H1 (cell line): ENCODE data around the gene ADGRG1. TPM values are rescaled to one million over a fixed set of nuclear protein-coding genes. Genes with fewer than 3 reads are reported as not detected.

Experiments
- CTCF ChIA-PET: fragments of 300-600 bp; sonication (Branson Sonifier 250); formaldehyde crosslinking; loops from one replicate; lab custom pipeline; 2021; ENCODE audit not compliant: partially characterized antibody; lab: Charles Lee
- POLR2A ChIA-PET: fragments of 300-600 bp; sonication (Branson Sonifier 250); formaldehyde crosslinking; loops from one replicate; lab custom pipeline; 2021; ENCODE audit warnings: inconsistent platforms; ENCODE audit not compliant: partially characterized antibody; lab: Charles Lee
- DNase-seq, 2 experiments: peaks; one replicate each; pipeline versions ENCODE4 v3.0.0 to v3.0.0-alpha.2; 2010 to 2022; ENCODE audit warnings: low spot score in 2 of 2, low read depth in 1 of 2, mixed read lengths in 1 of 2
- FAIRE-seq: peaks from 2 replicates; lab custom pipeline; 2011; peaks lifted over from hg19 to GRCh38; lab: Jason Lieb, UNC
- H2AFZ ChIP-seq: 2 replicates; pipeline ENCODE4 v1.8.1; 2012; ENCODE audit warnings: low read length, inconsistent platforms
- H2AK5ac ChIP-seq: 2 replicates; pipeline ENCODE4 v1.6.1; 2013; ENCODE audit warnings: low read depth, low read length
- H2BK120ac ChIP-seq: replicated peaks from 2 replicates; pipeline ENCODE3; 2013; ENCODE audit warnings: low read depth, low read length, inconsistent platforms
- H2BK12ac ChIP-seq: 2 replicates; pipeline ENCODE4 v1.6.1; 2013; ENCODE audit warnings: low read depth, low read length
- H2BK15ac ChIP-seq: 2 replicates; pipeline ENCODE4 v1.6.1; 2013; ENCODE audit warnings: low read length
- H2BK20ac ChIP-seq: 2 replicates; pipeline ENCODE4 v1.6.1; 2013; ENCODE audit warnings: low read length
- H2BK5ac ChIP-seq: 2 replicates; pipeline ENCODE4 v1.6.1; 2013; ENCODE audit warnings: low read depth, low read length
- H3K14ac ChIP-seq: 2 replicates; pipeline ENCODE4 v1.6.1; 2013; ENCODE audit warnings: inconsistent platforms; ENCODE audit not compliant: insufficient read length
- H3K18ac ChIP-seq: 2 replicates; pipeline ENCODE4 v1.6.1; 2013; ENCODE audit warnings: low read length; ENCODE audit errors: extremely low read depth
- H3K23ac ChIP-seq: 2 replicates; pipeline ENCODE4 v1.6.1; 2013; ENCODE audit warnings: inconsistent platforms; ENCODE audit not compliant: insufficient read length
- H3K23me2 ChIP-seq: 2 replicates; pipeline ENCODE4 v1.6.1; 2013; ENCODE audit warnings: low read depth, low read length
- H3K27ac ChIP-seq: 2 replicates; pipeline ENCODE4 v1.6.1; 2011; ENCODE audit warnings: low read depth, low read length, inconsistent platforms
- H3K27me3 ChIP-seq, 4 experiments: replicated peaks in 1 of 4; 1 replicate in 1 of 4; 2 replicates in 3 of 4; pipeline versions ENCODE4 v1.6.1 to v1.8.1; 2011 to 2013; ENCODE audit warnings: low read length in 3 of 4, mild to moderate bottlenecking in 3 of 4, inconsistent platforms in 2 of 4, mixed read lengths in 2 of 4, moderate library complexity in 1 of 4; ENCODE audit not compliant: control insufficient read depth in 3 of 4, insufficient read depth in 3 of 4; ENCODE audit errors: extremely low read depth in 1 of 4
- H3K36me3 ChIP-seq, 4 experiments: 2 replicates each; pipeline versions ENCODE4 v1.6.1 to v1.8.1; 2011 to 2013; ENCODE audit warnings: mild to moderate bottlenecking in 4 of 4, low read length in 3 of 4, moderate library complexity in 2 of 4, control low read depth in 1 of 4, inconsistent platforms in 1 of 4; ENCODE audit not compliant: insufficient read depth in 4 of 4, control insufficient read depth in 2 of 4
- H3K4ac ChIP-seq: replicated peaks from 2 replicates; pipeline ENCODE3; 2013; ENCODE audit warnings: low read length, low read depth, mixed read lengths, inconsistent platforms; ENCODE audit not compliant: insufficient read length
- H3K4me1 ChIP-seq, 4 experiments: replicated peaks in 1 of 4; 1 replicate in 1 of 4; 2 replicates in 3 of 4; pipeline versions ENCODE4 v1.6.1 to v1.8.1; 2011 to 2013; ENCODE audit warnings: low read length in 3 of 4, inconsistent platforms in 2 of 4, mixed read lengths in 1 of 4; ENCODE audit not compliant: insufficient read depth in 4 of 4, control insufficient read depth in 3 of 4
- H3K4me2 ChIP-seq, 2 experiments: 2 replicates each; pipeline versions ENCODE4 v1.6.1 to v1.8.1; 2011 to 2013; ENCODE audit warnings: low read depth in 2 of 2, low read length in 2 of 2, control low read depth in 1 of 2, inconsistent platforms in 1 of 2, mild to moderate bottlenecking in 1 of 2; ENCODE audit not compliant: insufficient read depth in 1 of 2
- H3K4me3 ChIP-seq, 4 experiments: fragments of 200-600, 300-600 bp in 1 of 4; sonication (generic), shearing (Covaris generic), sonication (Bioruptor Twin) in 1 of 4; 2 replicates each; pipeline versions ENCODE4 v1.5.1 to v1.8.1; 2011 to 2016; ENCODE audit warnings: low read length in 4 of 4, low read depth in 3 of 4, control low read depth in 2 of 4, inconsistent platforms in 2 of 4, mild to moderate bottlenecking in 2 of 4, mixed read lengths in 1 of 4, moderate library complexity in 1 of 4; ENCODE audit not compliant: insufficient read depth in 2 of 4; ENCODE audit errors: extremely low read depth in 1 of 4
- H3K56ac ChIP-seq: replicated peaks from 2 replicates; pipeline ENCODE3; 2013; ENCODE audit warnings: low read depth, mild to moderate bottlenecking, mixed read lengths, low read length, inconsistent platforms; ENCODE audit not compliant: insufficient read length
- H3K79me1 ChIP-seq: 2 replicates; pipeline ENCODE4 v1.6.1; 2013; ENCODE audit warnings: low read depth, low read length, control low read depth
- H3K79me2 ChIP-seq, 2 experiments: 2 replicates each; pipeline versions ENCODE4 v1.6.1 to v1.8.1; 2012 to 2013; ENCODE audit warnings: low read length in 2 of 2, mild to moderate bottlenecking in 2 of 2, inconsistent platforms in 1 of 2; ENCODE audit not compliant: insufficient read depth in 2 of 2, control insufficient read depth in 1 of 2
- H3K9ac ChIP-seq, 4 experiments: replicated peaks in 1 of 4; 1 replicate in 1 of 4; 2 replicates in 3 of 4; pipeline versions ENCODE4 v1.6.1 to v1.8.1; 2011 to 2013; ENCODE audit warnings: low read depth in 3 of 4, low read length in 3 of 4, control low read depth in 2 of 4, mild to moderate bottlenecking in 2 of 4, moderate library complexity in 2 of 4, inconsistent platforms in 1 of 4; ENCODE audit errors: extremely low read depth in 1 of 4
- H3K9me3 ChIP-seq, 2 experiments: 2 replicates each; pipeline versions ENCODE4 v1.6.1 to v1.8.1; 2012 to 2013; ENCODE audit warnings: mild to moderate bottlenecking in 2 of 2, moderate library complexity in 2 of 2, control low read depth in 1 of 2, inconsistent platforms in 1 of 2, low read depth in 1 of 2, low read length in 1 of 2, mixed read lengths in 1 of 2; ENCODE audit not compliant: insufficient read depth in 2 of 2
- H4K20me1 ChIP-seq, 2 experiments: replicated peaks in 1 of 2; 2 replicates each; pipeline versions ENCODE3 to v1.8.1; 2011 to 2013; ENCODE audit warnings: inconsistent platforms in 2 of 2, low read length in 2 of 2, mild to moderate bottlenecking in 1 of 2; ENCODE audit not compliant: insufficient read depth in 2 of 2, control insufficient read depth in 1 of 2
- H4K5ac ChIP-seq: 2 replicates; pipeline ENCODE4 v1.6.1; 2013; ENCODE audit warnings: low read length, low read depth, mixed read lengths, inconsistent platforms; ENCODE audit not compliant: insufficient read length
- H4K8ac ChIP-seq: 2 replicates; pipeline ENCODE4 v1.8.0; 2013; ENCODE audit warnings: mild to moderate bottlenecking, moderate library complexity, low read length, inconsistent platforms; ENCODE audit not compliant: insufficient read depth; ENCODE audit errors: extremely low read depth
- H4K91ac ChIP-seq: replicated peaks from 2 replicates; pipeline ENCODE3; 2013; ENCODE audit warnings: low read length, mixed read lengths, inconsistent platforms; ENCODE audit not compliant: insufficient read length
- ATF2 ChIP-seq: IDR thresholded peaks from 2 replicates; pipeline ENCODE4 v1.6.1; 2012; ENCODE audit warnings: low read length, inconsistent platforms
- EP300 ChIP-seq, 2 experiments: IDR thresholded peaks; 1 replicate in 1 of 2; 2 replicates in 1 of 2; pipeline ENCODE4 v1.6.1; 2011 to 2012; ENCODE audit warnings: low read depth in 2 of 2, low read length in 2 of 2, mild to moderate bottlenecking in 2 of 2, borderline replicate concordance in 1 of 2, inconsistent platforms in 1 of 2, moderate library complexity in 1 of 2
- FOSL1 ChIP-seq: IDR thresholded peaks from 2 replicates; pipeline ENCODE4 v1.6.1; 2011; ENCODE audit warnings: mild to moderate bottlenecking, low read depth, low read length, moderate library complexity; ENCODE audit not compliant: insufficient read depth
- MAX ChIP-seq: IDR thresholded peaks from 2 replicates; pipeline ENCODE4 v1.6.1; 2012; ENCODE audit warnings: inconsistent platforms
- TEAD4 ChIP-seq: IDR thresholded peaks from 2 replicates; pipeline ENCODE4 v1.6.1; 2012; ENCODE audit warnings: low read depth, low read length, inconsistent platforms, mixed read lengths
- WGBS, 2 experiments: shearing (Covaris generic) in 1 of 2; methylation state at CpG; one replicate each; pipeline versions ENCODE4 v1.1.6 to v1.1.7; 2013 to 2015; ENCODE audit warnings: low lambda C conversion rate in 2 of 2, mixed read lengths in 2 of 2, inconsistent platforms in 1 of 2, low coverage in 1 of 2, missing lambda C conversion rate in 1 of 2; ENCODE audit not compliant: insufficient replicate concordance in 2 of 2, insufficient coverage in 1 of 2, insufficient read length in 1 of 2; ENCODE audit errors: extremely low coverage in 1 of 2, missing lambda C conversion rate in 1 of 2; 5-methylcytosine and 5-hydroxymethylcytosine counted together
- polyA plus RNA-seq, 7 experiments: library from polyadenylated mRNA; depleted of rRNA in 3 of 7; stranded (reverse) in 5 of 7; unstranded in 2 of 7; fragments of >200 nt in 5 of 7; fragments of 200-250 nt in 2 of 7; gene quantifications; 1 replicate in 5 of 7; 2 replicates in 1 of 7; 4 replicates in 1 of 7; pipeline versions ENCODE4 v1.2.1 to v1.2.3, GENCODE V29; 2011 to 2013; ENCODE audit warnings: missing spikeins in 2 of 7, mixed read lengths in 2 of 7
- total RNA-seq: library from RNA; stranded (reverse); fragmentation: NEBNext Ultra II Directional; extraction: Animal tissue kit (Norgen Biotek cat#: 25700); gene quantifications from 2 replicates; pipeline ENCODE4 v1.2.1, GENCODE V29; 2021

Gene ADGRG1
- total and polyA plus RNA-seq, 2 of the 8 experiments (the other 6 are each of a cell fraction or from before 2014, with no cell fraction given) = 1.3 to 2.6 TPM

- DNase-seq (no peak), FAIRE-seq (no peak)
- Histone ChIP-seq H4K8ac (no peak overlapping the region), H4K20me1 (peaks cover 0 to 12% of the 10 kb centered on the region in 2 experiments), H3K36me3 (no peaks in the 10 kb centered on the region; a peak in 1 of 8 replicates), H3K4me1 (peaks cover 0 to 3% (median 1%) of the 10 kb centered on the region in 4 experiments; a peak in 4 of 7 replicates), H3K56ac (no peak overlapping the region), H3K9me3 (no peaks in the 10 kb centered on the region; a peak in 2 of 4 replicates), H2AK5ac (no peak overlapping the region), H3K4me3 (no peak overlapping the region), H2BK120ac (no peak overlapping the region), H4K5ac (no peak overlapping the region), H2AFZ (no peak overlapping the region), H3K18ac (no peak overlapping the region), H3K27me3 (peaks cover 0 to 6% (median 4%) of the 10 kb centered on the region in 4 experiments; a peak in 5 of 7 replicates), H3K4ac (no peak overlapping the region), H2BK20ac (no peak overlapping the region), H2BK5ac (no peak overlapping the region), H3K23me2 (no peaks in the 10 kb centered on the region; the same call in 1 of the 2 replicates), H3K9ac (no peak overlapping the region), H3K27ac (no peak overlapping the region), H2BK15ac (no peak overlapping the region), H3K14ac (no peak overlapping the region), H3K4me2 (no peak overlapping the region), H3K79me2 (no peaks in the 10 kb centered on the region), H3K79me1 (no peaks in the 10 kb centered on the region; the same call in 1 of the 2 replicates), H4K91ac (no peak overlapping the region), H3K23ac (no peak overlapping the region), H2BK12ac (no peak overlapping the region)
- CTCF ChIA-PET = interaction anchor here (0.8 to 9.2 kb wide), 12 partner anchors 8 to 95 kb away, joined by 3 to 104 read pairs (median 11); partner anchors contain the start of genes ADGRG1 and KATNB1
- TF ChIP-seq TEAD4 = no peak
- TF ChIP-seq MAX = no peak
- TF ChIP-seq ATF2 = no peak
- TF ChIP-seq FOSL1 = no peak
- TF ChIP-seq EP300 (IDR thresholded peaks at IDR 0.05; ENCODE audit: borderline replicate concordance in 1 of 2, low read depth in 2 of 2, low read length in 2 of 2) = no peak
- POLR2A ChIA-PET = interaction anchor here (1.5 kb wide), 1 partner anchor 95 kb away, joined by 4 read pairs; the partner anchor contains the start of gene KATNB1
- 83% methylated on average over 9 of the region's 9 CpGs; no CpG with 5 or more reads in 1 of the 2 experiments for WGBS, 2 experiments
Measured at GRCh38 chr16:57640185-57640584, 11.8 kb downstream of the ADGRG1 start.
